Measurements from ENCODE around the gene TADA2B. TPM values are rescaled to one million over a fixed set of nuclear protein-coding genes. Genes with fewer than 3 reads are reported as not detected.

TADA2B gene
- total RNA-seq, 5 donors from 2014 or later (not counting 1 experiment from before 2014, with no cell fraction given) = 36.6 to 44.8 (median 42.3) TPM

DNA sequence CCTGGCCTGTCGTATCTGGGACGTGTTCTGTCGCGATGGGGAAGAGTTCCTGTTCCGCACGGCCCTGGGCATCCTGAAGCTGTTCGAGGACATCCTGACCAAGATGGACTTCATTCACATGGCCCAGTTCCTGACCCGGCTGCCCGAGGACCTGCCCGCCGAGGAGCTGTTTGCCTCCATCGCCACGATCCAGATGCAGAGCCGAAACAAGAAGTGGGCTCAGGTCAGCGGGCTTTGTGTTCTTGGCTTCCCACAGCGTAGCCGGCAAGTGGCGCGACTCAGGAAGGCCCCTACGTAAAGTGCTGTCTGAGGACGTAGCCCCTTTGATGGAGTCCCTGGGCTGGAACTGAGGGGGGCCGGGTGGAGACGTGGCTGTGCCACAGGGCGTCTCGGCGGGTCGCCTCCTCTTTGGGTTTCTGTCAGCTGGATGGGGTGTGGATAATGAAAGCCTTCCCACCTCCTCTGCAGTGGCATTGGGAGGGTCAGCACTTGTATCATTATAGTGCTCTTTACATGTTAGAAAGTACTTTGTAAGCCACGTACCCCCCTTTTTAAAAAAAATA lies 18.1 kb upstream of the TADA2B start:
- H3K36me3 Mint-ChIP-seq = peaks cover 36% of the 10 kb centered on the region
- no peaks in the 10 kb centered on the region for H3K4me1 Mint-ChIP-seq
- H3K36me3 ChIP-seq (ENCODE audit: control insufficient read depth in 2 of 2, extremely low read depth in 1 of 2, insufficient read depth in 1 of 2, low read length in 1 of 2) = peaks cover 21 to 74% of the 10 kb centered on the region in 2 donors
- H3K27me3 ChIP-seq (replicated peaks in 1 of 2; ENCODE audit: control insufficient read depth in 2 of 2, extremely low read depth in 1 of 2, insufficient read depth in 2 of 2, low read length in 1 of 2) = no peaks in the 10 kb centered on the region
- no peaks in the 10 kb centered on the region for H3K27me3 Mint-ChIP-seq
- H3K4me1 ChIP-seq (ENCODE audit: control insufficient read depth in 1 of 2, extremely low read depth in 1 of 2, insufficient read depth in 2 of 2, low read length in 2 of 2) = peaks cover 0 to 3% of the 10 kb centered on the region in 2 experiments
- no peaks in the 10 kb centered on the region for H3K9me3 Mint-ChIP-seq
- H3K27ac Mint-ChIP-seq = no peak overlapping the region
- 91% methylated on average over 21 of the region's 28 CpGs for WGBS (ENCODE audit: insufficient coverage)
- H3K4me3 ChIP-seq (ENCODE audit: control insufficient read depth in 1 of 2, extremely low read depth in 1 of 2, low read length in 1 of 2) = no peak overlapping the region
- no peak overlapping the region for H3K4me3 Mint-ChIP-seq
- no peak for DNase-seq
- ChIA-PET POLR2A (no interaction called here), CTCF (no interaction called here)
- ATAC-seq (replicated peaks in 1 of 4) = no peak
- no peaks in the 10 kb centered on the region for H3K9me3 ChIP-seq
- H3K27ac ChIP-seq (ENCODE audit: low read length) = no peak overlapping the region

DNA sequence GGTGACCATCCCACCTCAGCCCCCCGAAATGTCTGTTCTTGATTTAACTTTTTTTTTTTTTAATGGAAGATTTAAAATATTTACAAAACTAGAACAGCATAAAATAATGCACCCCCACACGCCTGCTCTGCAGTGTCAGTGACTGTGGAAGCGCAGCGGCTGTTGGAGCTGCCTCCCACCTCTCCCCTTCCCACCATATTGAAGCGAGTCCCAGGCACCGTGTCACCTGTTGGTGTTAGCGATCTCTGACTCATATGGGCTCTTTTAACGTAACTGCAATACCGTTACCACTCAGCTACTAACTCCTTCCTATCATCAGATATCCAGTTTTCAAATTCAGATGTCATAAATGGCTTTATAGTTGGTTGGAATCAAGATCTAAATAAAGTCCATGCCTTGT lies 17.1 kb upstream of the TADA2B start:
- H3K9me3 ChIP-seq = no peaks in the 10 kb centered on the region
- ATAC-seq (replicated peaks in 1 of 4) = no peak
- H3K4me1 ChIP-seq (ENCODE audit: control insufficient read depth in 1 of 2, extremely low read depth in 1 of 2, insufficient read depth in 2 of 2, low read length in 2 of 2) = peaks cover 0 to 3% of the 10 kb centered on the region in 2 experiments
- WGBS (ENCODE audit: insufficient coverage) = 97% methylated on average over 4 of the region's 9 CpGs
- CTCF ChIA-PET = no interaction called here
- Mint-ChIP-seq H3K27me3 (no peaks in the 10 kb centered on the region), H3K9me3 (no peaks in the 10 kb centered on the region), H3K4me3 (no peak overlapping the region), H3K27ac (peak overlapping the region in 1 of 2 donors; percentile 31), H3K4me1 (no peaks in the 10 kb centered on the region), H3K36me3 (peaks cover 36% of the 10 kb centered on the region)
- H3K4me3 ChIP-seq (ENCODE audit: control insufficient read depth in 1 of 2, extremely low read depth in 1 of 2, low read length in 1 of 2) = no peak overlapping the region
- DNase-seq = no peak
- no peak overlapping the region for H3K27ac ChIP-seq (ENCODE audit: low read length)
- peaks cover 29 to 74% of the 10 kb centered on the region in 2 donors for H3K36me3 ChIP-seq (ENCODE audit: control insufficient read depth in 2 of 2, extremely low read depth in 1 of 2, insufficient read depth in 1 of 2, low read length in 1 of 2)
- no peaks in the 10 kb centered on the region for H3K27me3 ChIP-seq (replicated peaks in 1 of 2; ENCODE audit: control insufficient read depth in 2 of 2, extremely low read depth in 1 of 2, insufficient read depth in 2 of 2, low read length in 1 of 2)
- POLR2A ChIA-PET = no interaction called here

DNA sequence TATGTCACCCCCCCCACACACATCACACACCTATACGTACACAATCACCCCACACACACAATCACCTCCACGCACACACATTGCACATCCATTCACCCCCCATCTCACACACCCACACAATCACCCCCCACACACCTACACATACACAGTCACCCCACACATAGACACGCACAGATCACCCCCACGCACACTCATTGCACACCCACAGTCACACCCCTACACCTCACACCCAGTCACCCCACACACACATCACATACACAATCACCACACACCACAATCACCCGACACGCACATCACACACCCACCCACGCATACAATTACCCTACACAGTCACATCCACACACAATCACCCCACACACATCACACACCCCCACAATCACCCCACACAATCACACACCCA lies 15.9 kb upstream of the TADA2B start:
- Mint-ChIP-seq H3K27ac (no peak overlapping the region), H3K4me3 (no peak overlapping the region), H3K9me3 (no peaks in the 10 kb centered on the region), H3K4me1 (no peaks in the 10 kb centered on the region), H3K36me3 (peaks cover 33% of the 10 kb centered on the region), H3K27me3 (no peaks in the 10 kb centered on the region)
- Histone ChIP-seq H3K36me3 (ENCODE audit: control insufficient read depth in 2 of 2, extremely low read depth in 1 of 2, insufficient read depth in 1 of 2, low read length in 1 of 2) (peaks cover 35 to 75% of the 10 kb centered on the region in 2 donors), H3K27me3 (replicated peaks in 1 of 2; ENCODE audit: control insufficient read depth in 2 of 2, extremely low read depth in 1 of 2, insufficient read depth in 2 of 2, low read length in 1 of 2) (no peaks in the 10 kb centered on the region), H3K9me3 (no peaks in the 10 kb centered on the region), H3K27ac (ENCODE audit: low read length) (no peak overlapping the region), H3K4me1 (ENCODE audit: control insufficient read depth in 1 of 2, extremely low read depth in 1 of 2, insufficient read depth in 2 of 2, low read length in 2 of 2) (peaks cover 0 to 3% of the 10 kb centered on the region in 2 experiments), H3K4me3 (ENCODE audit: control insufficient read depth in 1 of 2, extremely low read depth in 1 of 2, low read length in 1 of 2) (no peak overlapping the region)
- no peak for ATAC-seq (replicated peaks in 1 of 4)
- CTCF ChIA-PET = no interaction called here
- POLR2A ChIA-PET = no interaction called here
- DNase-seq = no peak
- 87% methylated on average over 7 of the region's 7 CpGs for WGBS (ENCODE audit: insufficient coverage)

DNA sequence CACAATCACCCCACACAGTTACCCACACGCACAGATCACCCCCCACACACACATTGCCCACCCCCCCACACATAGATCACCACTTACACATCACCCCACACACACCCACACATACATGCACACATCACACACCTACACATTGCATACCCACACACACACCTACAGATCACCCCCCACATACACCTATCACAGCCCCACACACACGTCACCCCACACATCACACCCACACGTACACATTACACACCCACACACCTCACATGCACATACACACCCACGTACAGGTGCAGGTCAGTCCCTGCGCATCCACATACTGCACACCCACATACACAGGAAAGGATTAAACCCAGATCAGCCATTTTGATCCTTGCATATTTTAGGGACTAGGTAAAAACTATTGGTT lies 15.3 kb upstream of the TADA2B start:
- H3K27me3 ChIP-seq (replicated peaks in 1 of 2; ENCODE audit: control insufficient read depth in 2 of 2, extremely low read depth in 1 of 2, insufficient read depth in 2 of 2, low read length in 1 of 2) = no peaks in the 10 kb centered on the region
- Mint-ChIP-seq H3K27me3 (no peaks in the 10 kb centered on the region), H3K4me1 (no peaks in the 10 kb centered on the region), H3K36me3 (peaks cover 34% of the 10 kb centered on the region), H3K27ac (no peak overlapping the region), H3K9me3 (no peaks in the 10 kb centered on the region), H3K4me3 (no peak overlapping the region)
- H3K27ac ChIP-seq (ENCODE audit: low read length) = no peak overlapping the region
- H3K36me3 ChIP-seq (ENCODE audit: control insufficient read depth in 2 of 2, extremely low read depth in 1 of 2, insufficient read depth in 1 of 2, low read length in 1 of 2) = peaks cover 33 to 75% of the 10 kb centered on the region in 2 donors
- ChIA-PET CTCF (no interaction called here), POLR2A (no interaction called here)
- H3K4me3 ChIP-seq (ENCODE audit: control insufficient read depth in 1 of 2, extremely low read depth in 1 of 2, low read length in 1 of 2) = no peak overlapping the region
- H3K9me3 ChIP-seq = no peaks in the 10 kb centered on the region
- no peak for DNase-seq
- peaks cover 0 to 3% of the 10 kb centered on the region in 2 experiments for H3K4me1 ChIP-seq (ENCODE audit: control insufficient read depth in 1 of 2, extremely low read depth in 1 of 2, insufficient read depth in 2 of 2, low read length in 2 of 2)
- 87% methylated on average over 3 of the region's 5 CpGs for WGBS (ENCODE audit: insufficient coverage)
- ATAC-seq (replicated peaks in 1 of 4) = no peak

DNA sequence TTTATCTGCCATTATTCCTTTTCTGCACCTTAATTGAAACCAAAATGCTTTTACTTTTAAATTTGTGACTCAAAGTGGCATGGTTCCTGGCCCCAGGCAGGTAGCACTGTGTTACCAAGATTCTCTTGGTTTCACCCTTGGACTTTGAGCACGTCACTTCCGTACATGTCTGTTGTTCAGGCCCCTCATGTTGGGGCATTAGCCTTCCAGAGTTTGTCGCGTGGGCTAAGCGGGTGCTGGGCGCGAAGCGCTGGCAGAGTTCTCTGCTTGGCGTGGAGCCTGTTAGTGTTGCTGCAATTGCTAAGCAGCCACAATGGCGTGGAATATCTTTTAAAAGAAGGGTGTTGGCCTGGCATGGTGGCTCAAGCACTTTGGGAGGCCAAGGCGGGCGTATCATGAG lies 14.0 kb upstream of the TADA2B start:
- H3K9me3 Mint-ChIP-seq = no peaks in the 10 kb centered on the region
- no peaks in the 10 kb centered on the region for H3K27me3 Mint-ChIP-seq
- CTCF ChIA-PET = no interaction called here

DNA sequence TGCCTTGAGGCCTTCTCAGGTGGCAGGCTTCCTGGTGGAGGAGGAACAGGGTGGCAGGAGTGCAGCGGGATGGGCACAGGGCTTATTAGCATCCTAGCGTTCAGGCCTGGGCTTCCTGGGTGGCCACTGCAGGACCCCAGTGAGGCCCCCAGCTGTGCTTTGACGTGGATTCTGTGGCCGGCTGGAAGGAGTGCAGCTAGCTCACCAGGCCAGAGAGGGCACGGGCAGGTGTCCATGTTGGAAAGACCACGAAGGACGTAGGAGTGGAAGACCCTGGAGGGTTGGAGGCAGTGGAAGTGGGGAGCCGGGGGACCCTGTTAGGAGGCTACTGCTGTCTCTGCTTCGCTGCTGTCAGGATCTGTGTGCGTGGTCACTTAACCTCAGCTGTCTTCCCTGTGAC lies 13.3 kb upstream of the TADA2B start:
- H3K4me3 Mint-ChIP-seq = no peak overlapping the region
- H3K27ac Mint-ChIP-seq = no peak overlapping the region
- H3K4me1 Mint-ChIP-seq = no peaks in the 10 kb centered on the region
- H3K27ac ChIP-seq (ENCODE audit: low read length) = no peak overlapping the region
- POLR2A ChIA-PET = no interaction called here
- peaks cover 0 to 3% of the 10 kb centered on the region in 2 experiments for H3K4me1 ChIP-seq (ENCODE audit: control insufficient read depth in 1 of 2, extremely low read depth in 1 of 2, insufficient read depth in 2 of 2, low read length in 2 of 2)
- peaks cover 30% of the 10 kb centered on the region for H3K36me3 Mint-ChIP-seq
- no peaks in the 10 kb centered on the region for H3K27me3 ChIP-seq (replicated peaks in 1 of 2; ENCODE audit: control insufficient read depth in 2 of 2, extremely low read depth in 1 of 2, insufficient read depth in 2 of 2, low read length in 1 of 2)
- peaks cover 24 to 55% of the 10 kb centered on the region in 2 donors for H3K36me3 ChIP-seq (ENCODE audit: control insufficient read depth in 2 of 2, extremely low read depth in 1 of 2, insufficient read depth in 1 of 2, low read length in 1 of 2)
- no peaks in the 10 kb centered on the region for H3K9me3 ChIP-seq
- ATAC-seq (replicated peaks in 1 of 4) = no peak
- whole genome bisulfite sequencing (ENCODE audit: insufficient coverage) = 94% methylated on average over 9 of the region's 10 CpGs
- no peak overlapping the region for H3K4me3 ChIP-seq (ENCODE audit: control insufficient read depth in 1 of 2, extremely low read depth in 1 of 2, low read length in 1 of 2)
- no peaks in the 10 kb centered on the region for H3K9me3 Mint-ChIP-seq
- no peaks in the 10 kb centered on the region for H3K27me3 Mint-ChIP-seq
- no peak for DNase-seq
- CTCF ChIA-PET = no interaction called here

More for the DNA sequence above, 14.0 kb upstream of the TADA2B start:
- 95% methylated on average over 11 of the region's 12 CpGs for WGBS (ENCODE audit: insufficient coverage)
- Mint-ChIP-seq H3K36me3 (peaks cover 30% of the 10 kb centered on the region), H3K4me1 (no peaks in the 10 kb centered on the region), H3K4me3 (no peak overlapping the region), H3K27ac (no peak overlapping the region)
- Histone ChIP-seq H3K36me3 (ENCODE audit: control insufficient read depth in 2 of 2, extremely low read depth in 1 of 2, insufficient read depth in 1 of 2, low read length in 1 of 2) (peaks cover 27 to 62% of the 10 kb centered on the region in 2 donors), H3K27me3 (replicated peaks in 1 of 2; ENCODE audit: control insufficient read depth in 2 of 2, extremely low read depth in 1 of 2, insufficient read depth in 2 of 2, low read length in 1 of 2) (no peaks in the 10 kb centered on the region), H3K27ac (ENCODE audit: low read length) (no peak overlapping the region), H3K4me1 (ENCODE audit: control insufficient read depth in 1 of 2, extremely low read depth in 1 of 2, insufficient read depth in 2 of 2, low read length in 2 of 2) (peaks cover 0 to 3% of the 10 kb centered on the region in 2 experiments), H3K9me3 (no peaks in the 10 kb centered on the region), H3K4me3 (ENCODE audit: control insufficient read depth in 1 of 2, extremely low read depth in 1 of 2, low read length in 1 of 2) (no peak overlapping the region)
- ATAC-seq (replicated peaks in 1 of 4) = no peak
- no peak for DNase-seq
- POLR2A ChIA-PET = no interaction called here

DNA sequence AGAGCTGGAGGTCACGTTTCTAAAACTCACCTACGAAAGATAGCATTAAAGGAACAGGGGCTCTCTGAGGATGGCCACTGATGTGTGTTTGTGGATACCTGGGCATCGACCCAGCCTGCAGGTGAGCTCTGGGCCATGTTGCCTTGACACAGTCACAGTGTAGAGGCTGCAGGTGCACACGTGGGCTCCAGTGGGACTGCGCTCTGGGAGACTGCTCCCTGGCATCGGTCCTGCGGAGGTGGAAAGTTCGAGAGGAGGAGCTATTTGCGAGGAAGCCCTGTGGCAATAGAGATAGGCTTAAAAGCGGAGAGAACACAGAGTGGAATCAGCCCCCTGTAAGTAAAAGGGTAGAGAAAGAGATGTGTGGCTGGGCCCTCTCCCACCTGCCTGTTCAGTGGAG lies 12.3 kb upstream of the TADA2B start:
- no peak for DNase-seq
- Histone ChIP-seq H3K9me3 (no peaks in the 10 kb centered on the region), H3K4me1 (ENCODE audit: control insufficient read depth in 1 of 2, extremely low read depth in 1 of 2, insufficient read depth in 2 of 2, low read length in 2 of 2) (no peaks in the 10 kb centered on the region), H3K27me3 (replicated peaks in 1 of 2; ENCODE audit: control insufficient read depth in 2 of 2, extremely low read depth in 1 of 2, insufficient read depth in 2 of 2, low read length in 1 of 2) (no peaks in the 10 kb centered on the region), H3K4me3 (ENCODE audit: control insufficient read depth in 1 of 2, extremely low read depth in 1 of 2, low read length in 1 of 2) (no peak overlapping the region), H3K27ac (ENCODE audit: low read length) (no peak overlapping the region), H3K36me3 (ENCODE audit: control insufficient read depth in 2 of 2, extremely low read depth in 1 of 2, insufficient read depth in 1 of 2, low read length in 1 of 2) (peaks cover 19 to 47% of the 10 kb centered on the region in 2 donors)
- CTCF ChIA-PET = no interaction called here
- H3K27ac Mint-ChIP-seq = no peak overlapping the region
- WGBS (ENCODE audit: insufficient coverage) = 96% methylated on average over 10 of the region's 10 CpGs
- no peaks in the 10 kb centered on the region for H3K4me1 Mint-ChIP-seq
- no peaks in the 10 kb centered on the region for H3K27me3 Mint-ChIP-seq
- peaks cover 30% of the 10 kb centered on the region for H3K36me3 Mint-ChIP-seq
- ATAC-seq (replicated peaks in 1 of 4) = no peak
- no peak overlapping the region for H3K4me3 Mint-ChIP-seq
- POLR2A ChIA-PET = no interaction called here
- no peaks in the 10 kb centered on the region for H3K9me3 Mint-ChIP-seq
